KMS-11 (cell line): Measurements from ENCODE around the gene LNPK.

ENCODE experiments used
- H2AFZ ChIP-seq: fragments of 200-600 bp; sonication (generic); 2 replicates; pipeline ENCODE4 v1.6.1; 2016; ENCODE audit warnings: antibody characterized with exemption, mixed run types, low read depth
- H3K27ac ChIP-seq: fragments of 200-600 bp; sonication (generic); 2 replicates; pipeline ENCODE4 v1.6.1; 2016; ENCODE audit warnings: mild to moderate bottlenecking, mixed run types
- H3K27me3 ChIP-seq: fragments of 200-600 bp; sonication (generic); 2 replicates; pipeline ENCODE4 v1.6.1; 2017; ENCODE audit warnings: mild to moderate bottlenecking, low read depth, mixed run types, moderate library complexity; ENCODE audit not compliant: insufficient read depth
- H3K36me3 ChIP-seq: fragments of 200-600 bp; sonication (generic); 2 replicates; pipeline ENCODE4 v1.6.1; 2017; ENCODE audit warnings: mild to moderate bottlenecking, mixed run types; ENCODE audit not compliant: insufficient read depth
- H3K4me1 ChIP-seq: fragments of 200-600 bp; sonication (generic); 2 replicates; pipeline ENCODE4 v1.6.1; 2016; ENCODE audit warnings: mild to moderate bottlenecking, low read depth, mixed run types; ENCODE audit not compliant: poor library complexity, severe bottlenecking
- H3K4me2 ChIP-seq: fragments of 200-600 bp; sonication (generic); 2 replicates; pipeline ENCODE4 v1.7.0; 2016; ENCODE audit warnings: mild to moderate bottlenecking, mixed run types
- H3K4me3 ChIP-seq: fragments of 200-600 bp; sonication (generic); IDR thresholded peaks from 2 replicates; pipeline ENCODE4 v1.6.1; 2017; ENCODE audit warnings: low read depth, low read length, mixed read lengths; ENCODE audit not compliant: insufficient read depth
- H3K79me2 ChIP-seq: fragments of 200-600 bp; sonication (generic); 2 replicates; pipeline ENCODE4 v1.6.1; 2016; ENCODE audit warnings: low read depth, mixed run types; ENCODE audit not compliant: insufficient read depth
- H3K9ac ChIP-seq: fragments of 200-600 bp; sonication (generic); 2 replicates; pipeline ENCODE4 v1.6.1; 2016; ENCODE audit warnings: mild to moderate bottlenecking, mixed run types
- H4K20me1 ChIP-seq: fragments of 200-600 bp; sonication (generic); 2 replicates; pipeline ENCODE4 v1.6.1; 2016; ENCODE audit warnings: mild to moderate bottlenecking, mixed run types; ENCODE audit not compliant: insufficient read depth
- TF ChIP-seq, protein P1 (sequence below): fragments of 200-600 bp; sonication (generic); conservative IDR thresholded peaks from 2 replicates; pipeline ENCODE4 v1.6.1; 2017; ENCODE audit warnings: low read depth, mild to moderate bottlenecking, antibody characterized with exemption, low read length, moderate library complexity, mixed read lengths

Gene LNPK

DNA sequence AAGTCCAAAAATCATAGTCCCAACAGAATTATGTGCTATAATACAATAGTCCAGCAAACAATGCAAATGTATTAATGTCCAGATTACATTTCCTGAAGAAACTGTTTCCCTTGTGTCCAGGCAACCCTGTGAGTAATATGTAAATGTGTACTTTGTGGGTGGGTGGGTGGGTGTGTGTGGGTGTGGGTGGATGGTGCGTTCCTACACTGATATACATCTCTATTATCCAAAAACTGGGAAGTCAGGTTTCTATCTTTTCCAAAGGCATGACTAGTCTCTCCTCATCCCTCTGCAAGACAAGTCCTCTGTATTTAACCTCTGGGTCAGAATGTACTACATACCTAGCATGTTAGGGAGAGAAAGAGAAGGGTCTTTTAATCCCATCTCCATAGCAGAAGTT lies 71.6 kb downstream of the LNPK start:
- H3K9ac ChIP-seq = no peak overlapping the region
- TF ChIP-seq, protein P1, sequence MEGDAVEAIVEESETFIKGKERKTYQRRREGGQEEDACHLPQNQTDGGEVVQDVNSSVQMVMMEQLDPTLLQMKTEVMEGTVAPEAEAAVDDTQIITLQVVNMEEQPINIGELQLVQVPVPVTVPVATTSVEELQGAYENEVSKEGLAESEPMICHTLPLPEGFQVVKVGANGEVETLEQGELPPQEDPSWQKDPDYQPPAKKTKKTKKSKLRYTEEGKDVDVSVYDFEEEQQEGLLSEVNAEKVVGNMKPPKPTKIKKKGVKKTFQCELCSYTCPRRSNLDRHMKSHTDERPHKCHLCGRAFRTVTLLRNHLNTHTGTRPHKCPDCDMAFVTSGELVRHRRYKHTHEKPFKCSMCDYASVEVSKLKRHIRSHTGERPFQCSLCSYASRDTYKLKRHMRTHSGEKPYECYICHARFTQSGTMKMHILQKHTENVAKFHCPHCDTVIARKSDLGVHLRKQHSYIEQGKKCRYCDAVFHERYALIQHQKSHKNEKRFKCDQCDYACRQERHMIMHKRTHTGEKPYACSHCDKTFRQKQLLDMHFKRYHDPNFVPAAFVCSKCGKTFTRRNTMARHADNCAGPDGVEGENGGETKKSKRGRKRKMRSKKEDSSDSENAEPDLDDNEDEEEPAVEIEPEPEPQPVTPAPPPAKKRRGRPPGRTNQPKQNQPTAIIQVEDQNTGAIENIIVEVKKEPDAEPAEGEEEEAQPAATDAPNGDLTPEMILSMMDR = no peak
- no peak overlapping the region for H2AFZ ChIP-seq
- H3K36me3 ChIP-seq = no peaks in the 10 kb centered on the region
- no peak overlapping the region for H3K4me3 ChIP-seq
- no peaks in the 10 kb centered on the region for H3K27me3 ChIP-seq
- no peak overlapping the region for H3K4me2 ChIP-seq
- no peaks in the 10 kb centered on the region for H3K79me2 ChIP-seq
- no peak overlapping the region for H3K27ac ChIP-seq
- no peaks in the 10 kb centered on the region for H4K20me1 ChIP-seq
- no peaks in the 10 kb centered on the region for H3K4me1 ChIP-seq

DNA sequence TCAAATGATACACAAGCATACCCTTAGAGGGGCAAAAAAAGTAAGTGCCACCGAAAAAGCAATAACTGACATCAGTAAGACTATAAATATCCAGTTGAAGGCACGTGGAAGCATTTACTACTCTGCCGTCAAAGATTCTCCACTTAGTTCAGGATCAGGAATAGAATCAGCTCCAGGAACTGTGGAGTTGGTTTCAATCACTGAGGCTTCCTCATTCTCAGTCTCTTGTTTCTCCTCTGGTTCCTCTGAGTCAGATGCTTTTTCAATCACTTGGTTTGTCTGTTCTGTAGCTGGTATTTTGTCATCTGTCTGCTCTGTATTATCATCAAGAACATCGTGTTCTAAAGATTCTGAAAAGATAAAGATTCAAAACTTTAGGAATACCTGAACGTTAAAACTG lies 72.2 kb downstream of the LNPK start:
- Histone ChIP-seq H2AFZ (no peak overlapping the region), H3K79me2 (no peaks in the 10 kb centered on the region), H3K4me3 (no peak overlapping the region), H3K4me1 (no peaks in the 10 kb centered on the region), H3K4me2 (no peak overlapping the region), H3K27me3 (no peaks in the 10 kb centered on the region), H3K36me3 (no peaks in the 10 kb centered on the region), H3K9ac (no peak overlapping the region), H4K20me1 (no peaks in the 10 kb centered on the region), H3K27ac (no peak overlapping the region)
- TF ChIP-seq, protein P1 = no peak

DNA sequence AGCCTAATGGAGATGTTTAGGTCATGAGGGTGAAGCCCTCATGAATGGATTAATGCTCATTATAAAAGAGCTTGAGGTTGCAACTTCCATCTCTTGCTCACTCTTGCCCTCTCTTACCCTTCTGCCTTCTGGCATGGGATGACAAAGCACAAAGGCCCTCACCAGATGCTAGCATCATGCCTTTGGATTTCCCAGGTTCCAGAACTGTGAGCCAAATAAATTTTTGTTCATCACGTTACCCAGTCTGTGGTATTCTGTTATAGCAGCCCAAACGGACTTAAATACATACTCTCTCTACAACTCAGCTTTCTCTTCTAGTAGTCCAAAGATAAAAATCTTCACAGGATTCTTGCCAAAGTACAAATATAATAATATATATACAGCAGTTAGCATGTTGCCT lies 75.8 kb downstream of the LNPK start:
- Histone ChIP-seq H3K4me2 (no peak overlapping the region), H3K27ac (no peak overlapping the region), H4K20me1 (no peaks in the 10 kb centered on the region), H3K4me1 (no peaks in the 10 kb centered on the region), H2AFZ (no peak overlapping the region), H3K9ac (no peak overlapping the region), H3K79me2 (no peaks in the 10 kb centered on the region), H3K4me3 (no peak overlapping the region), H3K36me3 (no peaks in the 10 kb centered on the region), H3K27me3 (no peaks in the 10 kb centered on the region)
- TF ChIP-seq, protein P1 = no peak

DNA sequence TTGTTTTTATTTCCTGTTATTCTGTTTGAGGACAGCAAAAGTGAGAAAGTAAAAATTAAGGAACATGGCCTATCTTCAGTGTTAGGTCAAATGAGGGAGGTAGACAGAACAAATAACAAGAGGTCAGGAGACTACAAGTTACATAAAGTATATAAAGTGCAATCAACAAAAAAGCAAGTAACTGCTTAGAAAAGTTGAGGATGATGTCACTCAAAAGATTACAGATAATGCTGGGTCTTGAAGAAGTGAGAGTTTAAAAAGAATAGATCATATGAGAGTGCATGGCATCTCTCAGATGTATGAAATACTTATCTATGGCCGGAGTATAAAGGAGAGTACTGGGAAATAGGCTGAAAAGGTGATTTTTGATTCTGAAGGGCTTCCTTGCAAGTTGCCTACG lies 79.9 kb downstream of the LNPK start:
- Histone ChIP-seq H3K4me1 (no peaks in the 10 kb centered on the region), H3K4me3 (no peak overlapping the region), H3K27ac (no peak overlapping the region), H3K4me2 (no peak overlapping the region), H3K27me3 (no peaks in the 10 kb centered on the region), H2AFZ (no peak overlapping the region), H4K20me1 (no peaks in the 10 kb centered on the region), H3K36me3 (no peaks in the 10 kb centered on the region), H3K79me2 (no peaks in the 10 kb centered on the region), H3K9ac (no peak overlapping the region)
- TF ChIP-seq, protein P1 = no peak

DNA sequence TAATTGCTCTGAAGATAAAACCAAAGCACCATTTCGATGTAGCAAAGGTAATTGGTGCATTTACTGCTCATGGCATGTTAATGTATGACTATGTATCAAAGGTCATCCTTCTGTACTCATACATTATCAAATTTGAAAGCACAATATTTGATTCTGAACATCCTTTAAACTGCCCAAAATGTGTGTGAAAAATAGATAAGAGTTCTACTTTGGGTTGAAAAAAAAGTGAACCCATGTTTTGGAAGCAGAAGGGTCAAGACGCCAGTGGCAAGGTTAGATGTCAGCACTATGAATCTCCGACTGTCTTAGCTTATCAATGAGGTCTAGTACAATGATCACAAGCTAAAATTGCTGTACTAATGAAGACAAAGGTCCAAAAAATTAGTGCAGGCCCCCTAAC lies 83.1 kb downstream of the LNPK start:
- Histone ChIP-seq H2AFZ (no peak overlapping the region), H3K36me3 (no peaks in the 10 kb centered on the region), H4K20me1 (no peaks in the 10 kb centered on the region), H3K9ac (no peak overlapping the region), H3K79me2 (no peaks in the 10 kb centered on the region), H3K4me2 (no peak overlapping the region), H3K4me1 (no peaks in the 10 kb centered on the region), H3K27me3 (no peaks in the 10 kb centered on the region), H3K4me3 (no peak overlapping the region), H3K27ac (no peak overlapping the region)
- TF ChIP-seq, protein P1 = no peak
